Stimulated activated CD4-positive, alpha-beta T cell treated with anti-CD3 and anti-CD28 coated beads, Interleukin-1b, Interleukin-23, amount 100 ng/mL, for 24 hours (primary cell): ENCODE measurements around the gene SNTB2.

Source experiments
- DNase-seq, 4 experiments: peaks; one replicate each; pipeline ENCODE4 v3.0.0-alpha.2; 2020; ENCODE audit warnings: low read depth in 4 of 4, low spot score in 1 of 4

The SNTB2 gene

DNA sequence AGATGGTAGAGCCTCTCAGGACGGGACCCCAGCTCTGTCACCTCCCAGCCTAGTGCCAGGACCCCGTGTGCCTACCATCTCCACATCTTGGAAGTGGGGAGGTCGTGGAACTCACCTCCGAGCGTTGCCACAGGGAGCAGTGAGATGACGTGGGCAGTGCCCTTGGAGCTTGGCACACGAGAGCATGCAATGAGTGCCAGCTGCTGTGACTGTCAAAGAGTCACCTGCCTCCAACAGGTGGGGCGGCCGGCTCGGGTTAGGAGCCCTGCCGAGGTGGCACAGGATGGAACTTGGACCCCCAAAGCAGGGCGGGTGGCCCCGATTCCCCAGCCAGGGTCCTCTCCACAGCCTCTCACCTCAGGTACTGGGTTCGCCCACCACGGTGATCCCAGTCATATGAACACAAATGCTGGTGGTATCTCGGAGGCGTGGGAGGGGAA, 129.7 kb downstream of the SNTB2 start:
- DNase-seq = no peak

DNA sequence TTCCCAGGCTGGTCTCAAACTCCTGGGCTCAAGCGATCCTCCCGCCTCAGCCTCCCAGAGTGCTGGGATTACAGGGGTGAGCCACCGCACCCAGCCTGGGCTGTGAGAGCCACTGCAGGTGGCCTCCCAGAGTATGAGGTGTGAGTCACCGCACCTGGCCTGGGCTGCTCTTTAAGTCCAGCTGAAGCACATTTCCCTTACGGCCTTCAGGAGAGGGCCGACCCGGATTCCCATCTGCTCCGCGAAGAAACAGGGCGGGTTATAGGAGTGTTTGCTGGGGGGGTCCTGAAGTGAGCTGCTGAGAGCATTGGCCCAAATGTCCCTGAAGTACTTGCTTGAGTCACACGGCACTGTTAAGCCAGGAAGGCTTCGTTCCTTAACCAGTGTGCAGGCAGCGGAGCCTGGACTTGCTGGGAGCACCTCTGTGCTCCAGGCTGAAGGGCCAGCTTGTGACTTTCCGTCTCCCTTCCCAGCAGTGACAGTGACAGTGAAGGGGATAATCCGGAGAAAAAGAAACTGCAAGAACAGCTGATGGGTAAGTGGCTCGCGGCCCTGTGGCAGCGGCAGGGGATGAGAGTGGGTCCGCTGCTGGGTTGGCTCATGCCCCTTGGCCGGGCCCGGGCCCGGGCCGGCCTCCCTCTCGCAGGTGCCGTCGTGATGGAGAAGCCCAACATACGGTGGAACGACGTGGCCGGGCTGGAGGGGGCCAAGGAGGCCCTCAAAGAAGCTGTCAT, 131.4 kb downstream of the SNTB2 start:
- DNase-seq = no peak

DNA sequence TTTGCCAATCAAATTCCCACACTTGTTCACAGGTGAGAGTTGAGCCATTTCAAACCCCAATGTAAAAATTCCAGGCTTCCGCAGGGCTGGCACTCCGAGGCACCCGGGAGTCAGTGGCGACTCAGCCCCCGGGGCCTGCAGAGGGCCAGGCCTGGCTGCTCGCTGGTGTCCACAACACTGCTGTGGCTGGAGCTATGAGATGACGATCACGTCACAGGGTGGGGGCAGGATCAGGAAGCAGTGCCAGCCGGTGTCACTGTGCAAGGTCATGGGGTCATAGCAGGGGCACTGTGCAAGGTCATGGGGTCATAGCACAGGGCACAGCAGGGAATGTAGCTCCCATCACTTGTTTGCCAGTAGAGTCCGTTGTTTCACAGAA, 131.9 kb downstream of the SNTB2 start:
- DNase-seq = no peak

DNA sequence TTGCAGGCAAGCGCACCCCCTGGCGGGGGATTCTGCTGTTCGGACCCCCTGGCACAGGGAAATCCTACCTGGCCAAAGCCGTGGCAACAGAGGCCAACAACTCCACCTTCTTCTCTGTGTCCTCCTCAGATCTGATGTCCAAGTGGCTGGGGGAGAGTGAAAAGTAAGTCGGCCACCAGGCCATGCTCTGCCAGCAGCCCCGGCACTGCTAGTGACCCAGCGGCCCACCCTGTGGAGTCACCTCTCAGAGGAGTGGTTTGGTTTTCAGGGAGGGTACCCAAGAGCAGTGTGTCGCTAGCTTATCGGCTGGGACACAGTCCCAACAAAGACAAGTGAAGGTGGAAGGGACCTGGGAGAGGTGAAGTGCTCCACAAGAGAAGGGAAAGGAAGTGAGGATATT, 132.4 kb downstream of the SNTB2 start:
- DNase-seq = no peak

DNA sequence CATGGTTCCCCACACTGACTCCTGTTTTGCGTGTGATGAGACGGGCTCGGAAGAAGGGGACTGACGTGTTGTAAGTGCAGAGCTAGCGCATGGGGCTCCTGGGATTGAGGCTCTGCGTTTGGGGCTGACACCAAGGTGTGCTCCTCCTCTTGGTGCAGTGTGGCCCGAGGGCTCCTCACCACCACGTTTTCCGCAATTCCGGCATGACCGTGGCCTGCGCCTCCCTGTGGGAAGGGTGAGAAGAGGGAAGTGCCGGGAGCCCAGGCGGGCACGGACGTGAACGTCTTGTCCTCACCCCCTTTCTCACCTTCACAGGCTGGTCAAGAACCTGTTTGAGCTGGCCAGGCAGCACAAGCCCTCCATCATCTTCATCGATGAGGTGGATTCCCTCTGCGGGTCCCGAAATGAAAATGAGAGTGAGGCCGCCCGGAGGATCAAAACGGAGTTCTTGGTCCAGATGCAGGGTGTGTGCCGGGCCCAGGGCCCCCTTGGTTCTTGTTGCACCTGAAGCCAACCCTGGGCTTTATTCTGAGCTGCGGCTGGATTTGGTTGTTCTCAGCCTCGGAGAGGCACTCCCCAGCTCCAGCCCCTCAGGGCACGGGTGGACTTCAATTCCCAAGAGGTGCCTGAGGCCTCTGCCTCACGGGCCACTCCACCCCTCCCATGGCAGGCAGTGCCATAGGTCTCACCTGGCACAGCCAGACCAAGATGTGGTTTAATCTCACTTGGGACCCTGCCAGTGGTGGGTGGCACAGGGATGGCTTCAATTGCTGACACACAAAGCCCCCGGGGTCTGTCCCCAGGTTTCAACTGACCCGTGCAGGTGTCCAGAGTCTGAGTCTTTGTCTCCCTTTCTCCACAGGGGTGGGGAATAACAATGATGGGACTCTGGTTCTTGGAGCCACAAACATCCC, 133.1 kb downstream of the SNTB2 start:
- DNase-seq = no peak

DNA sequence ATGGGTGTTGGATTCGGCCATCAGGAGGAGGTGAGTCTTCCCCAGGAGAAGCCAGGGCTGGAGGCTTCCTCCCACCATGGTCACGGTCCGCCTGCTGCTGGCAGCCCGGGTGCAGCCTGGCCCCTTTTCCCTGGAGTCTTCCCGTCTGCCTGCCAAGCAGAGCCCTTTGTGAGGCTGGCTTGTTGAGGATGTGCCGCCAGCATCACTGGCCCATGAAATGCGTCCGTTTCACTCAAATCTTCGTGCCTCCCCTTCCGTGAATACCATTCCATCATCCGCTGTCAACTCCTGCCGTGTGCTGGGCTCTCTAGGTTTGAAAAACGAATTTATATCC, 133.7 kb downstream of the SNTB2 start:
- no peak for DNase-seq

DNA sequence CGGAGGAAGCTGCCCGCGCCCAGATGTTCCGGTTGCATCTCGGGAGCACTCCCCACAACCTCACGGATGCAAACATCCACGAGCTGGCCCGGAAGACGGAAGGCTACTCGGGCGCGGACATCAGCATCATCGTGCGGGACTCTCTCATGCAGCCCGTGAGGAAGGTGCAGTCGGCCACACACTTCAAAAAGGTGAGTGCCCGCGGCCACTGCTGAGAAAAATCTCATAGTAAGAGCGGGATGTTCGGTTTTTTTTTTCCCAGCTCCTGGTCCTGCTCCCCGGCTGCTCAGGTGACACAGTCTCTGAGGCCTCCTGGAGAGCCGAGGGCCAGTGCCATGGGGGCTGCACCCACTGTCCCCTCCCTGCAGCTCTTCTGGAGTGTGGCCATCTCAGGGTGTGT, 134.1 kb downstream of the SNTB2 start:
- DNase-seq = no peak

DNA sequence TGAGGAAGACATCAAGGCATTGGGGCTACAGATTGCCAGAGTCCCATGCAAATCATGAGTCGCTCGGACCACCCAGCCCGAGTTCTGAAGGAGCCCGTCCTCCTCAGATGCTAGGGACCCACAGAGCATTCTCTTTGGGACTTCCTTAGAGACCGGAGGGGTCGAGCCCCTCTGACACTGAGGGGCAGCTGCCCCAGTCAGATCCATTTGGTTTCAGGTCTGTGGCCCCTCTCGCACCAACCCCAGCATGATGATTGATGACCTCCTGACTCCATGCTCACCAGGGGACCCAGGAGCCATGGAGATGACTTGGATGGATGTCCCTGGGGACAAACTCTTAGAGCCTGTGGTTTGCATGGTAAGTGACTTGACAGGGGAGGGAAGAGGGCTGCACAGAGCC, 135.4 kb downstream of the SNTB2 start:
- DNase-seq = no peak

DNA sequence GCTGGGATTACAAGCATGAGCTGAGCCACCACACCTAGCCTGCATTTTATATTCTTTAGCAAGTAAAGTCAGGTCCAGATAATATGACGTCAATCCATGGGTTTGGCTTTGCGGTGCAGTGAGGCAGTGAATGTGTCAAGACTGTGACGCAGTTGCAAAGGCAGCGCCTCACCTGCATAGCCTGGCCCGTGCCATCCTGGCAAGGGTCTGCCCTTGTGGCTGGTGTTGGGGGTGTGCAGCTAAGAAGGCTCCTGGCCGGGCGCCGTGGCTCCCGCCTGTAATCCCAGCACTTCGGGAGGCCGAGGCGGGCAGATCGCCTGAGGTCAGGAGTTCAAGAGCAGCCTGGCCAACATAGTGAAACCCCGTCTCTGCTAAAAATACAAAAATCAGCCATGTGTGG, 136.5 kb downstream of the SNTB2 start:
- DNase-seq = no peak

DNA sequence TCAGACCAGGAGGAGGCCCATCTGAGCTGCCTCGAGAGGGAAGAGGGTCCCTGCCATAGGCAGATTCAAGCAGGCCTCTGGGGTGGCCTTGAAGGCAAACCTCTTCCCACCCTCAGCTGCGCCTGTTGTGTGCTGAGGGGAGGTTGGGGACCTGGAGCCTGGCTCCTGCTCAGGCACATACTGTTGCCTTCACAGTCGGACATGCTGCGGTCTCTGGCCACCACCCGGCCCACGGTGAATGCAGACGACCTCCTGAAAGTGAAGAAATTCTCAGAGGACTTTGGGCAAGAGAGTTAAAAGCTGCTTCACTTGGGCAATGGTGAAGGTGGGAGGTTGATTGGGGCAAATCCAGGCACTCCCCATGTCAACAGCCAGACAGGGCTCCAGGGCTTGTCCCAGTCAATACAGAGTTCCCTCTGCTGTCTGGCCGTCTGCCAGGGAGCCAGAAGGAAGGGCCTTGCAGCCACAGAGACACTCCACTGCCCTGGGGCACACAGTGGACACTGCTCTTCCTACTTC, 137.1 kb downstream of the SNTB2 start:
- no peak for DNase-seq

DNA sequence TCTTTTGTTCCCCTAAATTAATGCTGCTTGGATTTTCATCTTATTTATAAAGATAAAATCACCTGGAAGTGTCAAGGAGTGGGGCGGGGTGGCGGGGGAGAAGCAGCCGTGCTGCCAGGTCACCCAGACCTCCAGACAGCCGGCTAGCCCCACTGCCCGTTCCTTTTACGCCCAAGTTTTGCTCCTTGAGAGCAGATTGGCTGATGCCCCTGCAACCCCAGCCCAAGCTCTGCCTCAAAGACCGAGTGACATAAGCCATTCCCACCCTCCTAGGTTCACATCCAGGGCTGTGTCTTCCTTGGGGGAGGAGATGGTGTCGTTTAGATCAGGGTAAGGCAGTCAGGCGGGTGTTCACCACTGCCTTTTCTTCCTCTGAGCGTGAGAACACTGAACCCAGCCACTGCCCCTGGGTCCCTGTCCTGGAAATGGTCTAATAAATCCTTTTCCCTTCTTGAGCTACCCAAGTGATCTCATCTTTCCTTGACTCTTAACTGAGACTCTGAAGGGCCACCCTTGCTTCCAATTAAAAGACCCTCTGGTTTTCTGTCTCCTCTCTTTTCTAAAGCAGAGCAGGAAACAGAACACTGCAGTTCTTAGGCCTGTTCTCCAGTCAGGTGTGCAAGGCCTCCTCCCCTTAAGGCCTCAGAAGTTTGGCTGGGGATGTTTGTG, 137.8 kb downstream of the SNTB2 start:
- DNase-seq = no peak

DNA sequence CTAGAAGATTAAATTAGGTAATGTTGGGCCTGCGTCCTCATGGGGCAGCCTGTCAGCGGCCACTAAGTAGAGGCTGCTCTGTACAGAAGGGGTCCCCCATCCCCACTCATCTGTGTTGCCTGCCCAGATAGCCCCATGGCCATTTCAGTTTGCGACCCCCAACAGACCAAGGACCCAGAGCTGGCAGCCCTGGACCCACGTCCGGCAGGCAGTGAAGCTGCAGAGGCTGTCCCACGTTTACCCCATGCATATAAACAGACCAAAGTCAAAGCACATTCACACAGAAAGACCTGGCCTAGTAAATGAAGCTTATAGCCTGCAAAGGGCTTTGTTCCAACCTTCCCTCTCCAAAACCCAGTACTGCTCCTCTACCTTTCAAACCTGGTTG, 138.8 kb downstream of the SNTB2 start:
- DNase-seq = no peak

DNA sequence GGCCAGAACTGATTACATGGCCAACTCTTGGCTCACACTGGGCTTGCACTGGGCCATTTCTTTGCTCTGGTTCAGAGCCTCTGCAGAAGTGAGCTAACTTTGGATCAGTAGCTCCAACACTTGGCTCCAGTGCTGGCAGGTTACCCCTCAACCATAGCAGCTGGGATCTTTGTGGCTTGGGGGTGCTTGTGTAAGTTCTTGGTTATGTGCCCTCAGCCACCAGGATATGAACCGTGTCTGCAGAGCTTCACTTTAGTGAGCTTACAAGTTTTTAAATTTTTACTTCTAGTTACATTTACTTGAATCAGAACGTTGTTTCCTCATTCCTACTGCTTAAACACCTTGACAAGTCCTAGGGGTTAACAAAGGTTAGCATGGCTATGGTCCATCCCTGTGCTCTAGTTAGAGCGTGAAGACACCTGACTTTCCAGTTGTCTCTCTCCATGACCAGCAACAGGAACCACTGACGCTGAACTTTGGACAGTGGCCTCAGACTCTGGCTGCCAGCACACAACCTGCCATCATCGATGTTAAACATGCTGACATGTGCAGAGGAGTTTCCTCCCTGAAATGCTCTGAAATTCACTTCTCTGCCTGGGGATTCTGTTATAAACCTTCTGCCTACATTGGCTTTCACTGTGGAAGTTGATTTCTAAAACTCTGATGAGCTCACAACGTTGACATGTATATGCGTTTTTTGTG, 139.4 kb downstream of the SNTB2 start:
- no peak for DNase-seq

DNA sequence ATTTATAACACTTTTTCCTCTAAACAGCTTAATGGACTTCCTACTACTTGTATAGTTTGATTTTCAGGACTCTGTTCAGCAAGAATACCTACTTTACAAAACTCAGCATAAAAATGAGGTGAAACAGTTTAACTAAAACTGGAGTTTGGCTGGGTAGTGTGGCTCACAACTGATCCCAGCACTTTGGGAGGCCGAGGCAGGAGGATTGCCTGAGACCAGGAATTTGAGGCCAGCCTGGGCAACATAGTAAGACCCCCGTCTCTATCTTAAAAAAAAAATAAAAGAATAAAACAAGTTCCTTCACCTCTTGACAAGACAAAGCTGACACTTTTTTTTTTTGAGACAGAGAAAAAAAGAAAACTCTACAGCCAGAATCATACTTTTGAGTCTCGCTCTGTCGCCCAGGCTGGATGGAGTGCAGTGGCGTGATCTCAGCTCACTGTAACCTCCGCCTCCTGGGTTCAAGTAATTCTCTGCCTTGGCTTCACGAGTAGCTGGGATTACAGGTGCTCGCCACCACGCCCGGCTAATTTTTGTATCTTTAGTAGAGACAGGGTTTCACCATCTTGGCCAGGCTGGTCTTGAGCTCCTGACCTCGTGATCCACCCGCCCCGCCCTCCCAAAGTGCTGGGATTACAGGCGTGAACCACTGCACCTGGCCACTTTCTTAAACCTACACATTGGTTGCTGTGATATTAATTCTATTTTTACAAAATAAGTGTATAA, 140.8 kb downstream of the SNTB2 start:
- no peak for DNase-seq

DNA sequence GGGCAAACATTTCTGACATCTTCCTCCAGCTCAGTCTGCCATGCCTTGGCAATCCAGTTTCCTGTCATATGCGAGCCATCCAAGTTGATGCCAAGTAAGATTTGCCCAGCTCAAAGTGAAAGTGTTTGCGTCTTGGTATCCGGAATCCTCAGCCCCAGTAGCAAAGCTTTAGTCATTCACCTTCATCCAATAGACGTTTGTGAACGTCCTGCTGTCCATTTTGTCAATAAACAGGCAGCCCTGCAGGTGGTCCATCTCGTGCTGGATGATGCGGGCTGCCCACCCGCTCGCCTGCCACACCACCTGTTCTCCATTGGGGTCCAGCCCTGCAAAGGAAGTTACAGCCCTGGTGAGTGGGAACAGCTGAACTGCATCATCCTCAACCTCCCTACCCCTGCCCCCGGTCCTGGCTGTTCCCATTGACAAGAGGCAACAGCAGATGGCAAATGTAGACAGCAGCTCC, 141.9 kb downstream of the SNTB2 start:
- DNase-seq = no peak

DNA sequence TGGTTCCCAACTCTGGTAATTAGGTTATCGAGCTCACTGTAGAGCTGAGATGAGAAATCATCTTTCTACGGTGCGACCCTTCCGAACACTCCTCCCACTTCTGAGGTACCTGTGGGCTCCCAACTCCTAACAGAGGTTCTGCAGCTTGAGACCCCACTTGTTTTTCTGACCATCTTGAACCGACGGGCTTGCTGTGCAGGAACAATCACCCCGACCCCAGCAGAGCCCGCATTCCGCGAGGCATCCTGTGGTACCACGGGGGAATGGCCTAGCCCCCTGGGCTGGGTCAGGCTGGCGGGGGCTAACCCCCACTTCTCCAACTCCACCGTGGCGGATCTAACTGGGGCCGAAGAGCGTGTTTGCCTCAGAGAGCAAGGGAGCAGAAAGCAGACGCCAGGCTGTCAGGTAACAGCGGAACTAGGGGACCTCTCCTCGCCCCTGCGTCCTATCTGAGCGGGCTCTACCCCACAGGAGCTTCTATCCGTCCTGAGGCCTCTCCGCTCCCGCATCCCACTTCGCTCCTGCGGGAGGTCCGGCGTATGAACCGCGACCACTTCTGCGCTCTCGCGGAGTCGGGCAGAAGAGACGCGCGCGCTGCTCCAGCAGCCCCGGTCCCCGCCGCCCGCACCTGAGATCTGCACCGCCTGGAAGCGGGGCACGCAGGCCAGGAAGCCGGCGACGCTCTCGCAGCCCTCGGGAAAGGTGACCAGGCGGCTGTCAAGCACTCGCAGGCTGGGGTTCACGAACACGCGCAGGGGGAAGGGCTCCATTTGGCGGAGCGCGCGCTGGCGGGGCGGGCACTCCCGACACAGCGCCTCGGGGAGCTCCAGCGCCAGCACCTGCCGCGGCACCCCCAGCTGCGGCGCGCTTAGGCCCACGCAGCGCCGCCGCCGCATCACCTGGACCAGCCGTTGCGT, 142.7 kb downstream of the SNTB2 start:
- peak in 1 of 4 experiments; percentile 16 for DNase-seq

DNA sequence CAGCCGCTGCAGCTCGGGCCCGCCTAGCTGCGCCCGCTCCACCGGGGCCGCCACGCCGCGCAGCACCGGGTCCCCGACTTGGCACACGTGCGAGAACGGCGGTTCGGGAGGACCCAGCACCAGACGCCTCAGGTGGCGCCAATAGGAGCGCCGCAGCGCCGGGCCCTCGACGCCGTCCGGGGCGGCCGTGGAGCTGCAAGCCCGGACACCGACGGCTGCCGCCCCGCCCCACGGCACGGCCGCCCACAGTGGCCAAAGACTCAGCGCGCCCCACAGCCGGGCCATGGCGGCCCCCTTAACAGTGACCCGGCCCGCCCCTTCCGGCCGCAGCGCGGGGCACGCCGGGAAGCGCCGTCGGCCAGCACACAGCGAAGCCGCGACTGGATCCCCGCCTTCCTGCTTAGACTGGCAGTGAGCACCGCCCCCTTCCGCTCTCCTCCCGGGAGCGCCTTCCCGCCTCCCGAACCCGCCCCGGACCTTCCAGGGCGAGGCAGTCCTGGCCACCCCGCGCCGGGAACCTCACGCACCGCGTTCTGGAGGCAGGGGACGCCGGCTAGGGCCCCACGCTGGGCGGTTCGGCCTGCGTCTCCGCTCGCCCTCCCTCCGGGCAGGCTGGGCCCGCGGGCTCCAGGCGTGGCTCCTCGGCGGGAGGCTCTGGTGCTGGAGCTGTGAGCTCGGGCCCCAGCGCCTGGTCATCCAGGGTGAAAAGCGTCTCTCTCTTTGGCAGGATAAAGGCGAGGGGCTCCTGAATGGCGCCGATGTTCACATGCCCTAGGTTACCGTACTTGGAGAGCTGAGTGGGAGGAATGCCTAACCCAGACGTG, 143.5 kb downstream of the SNTB2 start, which contains the start of gene PDF:
Gene PDF, minus strand, starts transcription at position 303 of the 824 bp plus-strand sequence. Its CDS starts 18 bp downstream, at position 285.
- peak; percentile 61 to 84 (median 78) for DNase-seq

DNA sequence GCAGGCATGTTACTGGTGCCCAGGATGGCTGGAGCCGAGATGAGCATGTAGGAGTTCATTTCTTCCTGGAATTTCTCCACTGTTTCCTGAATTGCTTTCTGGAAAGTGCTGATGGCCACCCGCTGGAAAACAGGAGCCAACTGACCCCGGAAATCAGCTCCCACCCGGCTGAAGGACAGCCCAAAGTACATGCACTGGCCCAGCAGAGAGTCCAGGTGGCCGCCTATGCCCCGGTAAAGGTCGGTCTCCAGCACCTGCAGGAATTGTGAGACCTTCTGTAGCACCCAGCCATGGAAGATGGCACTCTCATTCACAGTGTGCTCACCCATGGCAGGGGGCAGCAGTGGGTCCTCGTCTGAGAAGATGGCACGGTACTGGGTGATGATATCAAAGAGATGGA, 147.7 kb downstream of the SNTB2 start:
- no peak for DNase-seq
